ENCODE measurements around the gene PLA2G2D.

Gene PLA2G2D

DNA sequence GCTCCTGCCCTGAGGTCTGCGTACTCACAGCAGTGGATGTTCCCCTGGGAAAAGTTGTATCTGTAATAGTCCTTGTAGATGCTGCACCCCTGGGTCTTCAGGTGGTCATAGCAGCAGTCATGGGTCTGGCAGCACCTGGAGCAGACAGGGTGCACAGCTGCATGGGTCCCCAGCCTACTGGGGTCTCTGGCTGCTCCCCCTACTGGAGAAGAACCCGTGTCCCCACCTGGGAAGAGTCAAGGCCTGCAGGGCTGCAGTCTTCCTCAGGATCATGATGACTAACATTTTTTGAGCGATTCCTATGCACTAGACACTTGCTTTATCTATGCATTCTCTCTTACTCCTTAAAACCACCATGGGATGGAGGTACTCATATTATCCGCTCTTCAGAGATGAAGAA lies 3.9 kb downstream of the PLA2G2D start:
- DNase-seq (ENCODE audit: low read depth in 1 of 2, low spot score in 1 of 2) = no peak
- H3K27me3 ChIP-seq (ENCODE audit: insufficient read depth, poor library complexity, severe bottlenecking) = peaks cover 4% of the 10 kb centered on the region
- H3K27ac ChIP-seq (replicated peaks) = no peak overlapping the region
- H3K4me3 ChIP-seq (replicated peaks; ENCODE audit: insufficient read depth, low read length) = no peak overlapping the region
- TF ChIP-seq SPI1 (IDR thresholded peaks at IDR 0.05; ENCODE audit: borderline replicate concordance, low read depth) = no peak
- TF ChIP-seq GABPA (IDR thresholded peaks at IDR 0.05; ENCODE audit: low read depth) = no peak
- TF ChIP-seq, protein P1, sequence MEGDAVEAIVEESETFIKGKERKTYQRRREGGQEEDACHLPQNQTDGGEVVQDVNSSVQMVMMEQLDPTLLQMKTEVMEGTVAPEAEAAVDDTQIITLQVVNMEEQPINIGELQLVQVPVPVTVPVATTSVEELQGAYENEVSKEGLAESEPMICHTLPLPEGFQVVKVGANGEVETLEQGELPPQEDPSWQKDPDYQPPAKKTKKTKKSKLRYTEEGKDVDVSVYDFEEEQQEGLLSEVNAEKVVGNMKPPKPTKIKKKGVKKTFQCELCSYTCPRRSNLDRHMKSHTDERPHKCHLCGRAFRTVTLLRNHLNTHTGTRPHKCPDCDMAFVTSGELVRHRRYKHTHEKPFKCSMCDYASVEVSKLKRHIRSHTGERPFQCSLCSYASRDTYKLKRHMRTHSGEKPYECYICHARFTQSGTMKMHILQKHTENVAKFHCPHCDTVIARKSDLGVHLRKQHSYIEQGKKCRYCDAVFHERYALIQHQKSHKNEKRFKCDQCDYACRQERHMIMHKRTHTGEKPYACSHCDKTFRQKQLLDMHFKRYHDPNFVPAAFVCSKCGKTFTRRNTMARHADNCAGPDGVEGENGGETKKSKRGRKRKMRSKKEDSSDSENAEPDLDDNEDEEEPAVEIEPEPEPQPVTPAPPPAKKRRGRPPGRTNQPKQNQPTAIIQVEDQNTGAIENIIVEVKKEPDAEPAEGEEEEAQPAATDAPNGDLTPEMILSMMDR (IDR thresholded peaks at IDR 0.05; ENCODE audit: insufficient read depth, low read length) = no peak
- TF ChIP-seq, protein P2, sequence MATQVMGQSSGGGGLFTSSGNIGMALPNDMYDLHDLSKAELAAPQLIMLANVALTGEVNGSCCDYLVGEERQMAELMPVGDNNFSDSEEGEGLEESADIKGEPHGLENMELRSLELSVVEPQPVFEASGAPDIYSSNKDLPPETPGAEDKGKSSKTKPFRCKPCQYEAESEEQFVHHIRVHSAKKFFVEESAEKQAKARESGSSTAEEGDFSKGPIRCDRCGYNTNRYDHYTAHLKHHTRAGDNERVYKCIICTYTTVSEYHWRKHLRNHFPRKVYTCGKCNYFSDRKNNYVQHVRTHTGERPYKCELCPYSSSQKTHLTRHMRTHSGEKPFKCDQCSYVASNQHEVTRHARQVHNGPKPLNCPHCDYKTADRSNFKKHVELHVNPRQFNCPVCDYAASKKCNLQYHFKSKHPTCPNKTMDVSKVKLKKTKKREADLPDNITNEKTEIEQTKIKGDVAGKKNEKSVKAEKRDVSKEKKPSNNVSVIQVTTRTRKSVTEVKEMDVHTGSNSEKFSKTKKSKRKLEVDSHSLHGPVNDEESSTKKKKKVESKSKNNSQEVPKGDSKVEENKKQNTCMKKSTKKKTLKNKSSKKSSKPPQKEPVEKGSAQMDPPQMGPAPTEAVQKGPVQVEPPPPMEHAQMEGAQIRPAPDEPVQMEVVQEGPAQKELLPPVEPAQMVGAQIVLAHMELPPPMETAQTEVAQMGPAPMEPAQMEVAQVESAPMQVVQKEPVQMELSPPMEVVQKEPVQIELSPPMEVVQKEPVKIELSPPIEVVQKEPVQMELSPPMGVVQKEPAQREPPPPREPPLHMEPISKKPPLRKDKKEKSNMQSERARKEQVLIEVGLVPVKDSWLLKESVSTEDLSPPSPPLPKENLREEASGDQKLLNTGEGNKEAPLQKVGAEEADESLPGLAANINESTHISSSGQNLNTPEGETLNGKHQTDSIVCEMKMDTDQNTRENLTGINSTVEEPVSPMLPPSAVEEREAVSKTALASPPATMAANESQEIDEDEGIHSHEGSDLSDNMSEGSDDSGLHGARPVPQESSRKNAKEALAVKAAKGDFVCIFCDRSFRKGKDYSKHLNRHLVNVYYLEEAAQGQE (IDR thresholded peaks at IDR 0.05; ENCODE audit: insufficient replicate concordance, low read depth) = no peak
- TF ChIP-seq POLR2AphosphoS5 (IDR thresholded peaks at IDR 0.05; ENCODE audit: low read depth) = no peak

DNA sequence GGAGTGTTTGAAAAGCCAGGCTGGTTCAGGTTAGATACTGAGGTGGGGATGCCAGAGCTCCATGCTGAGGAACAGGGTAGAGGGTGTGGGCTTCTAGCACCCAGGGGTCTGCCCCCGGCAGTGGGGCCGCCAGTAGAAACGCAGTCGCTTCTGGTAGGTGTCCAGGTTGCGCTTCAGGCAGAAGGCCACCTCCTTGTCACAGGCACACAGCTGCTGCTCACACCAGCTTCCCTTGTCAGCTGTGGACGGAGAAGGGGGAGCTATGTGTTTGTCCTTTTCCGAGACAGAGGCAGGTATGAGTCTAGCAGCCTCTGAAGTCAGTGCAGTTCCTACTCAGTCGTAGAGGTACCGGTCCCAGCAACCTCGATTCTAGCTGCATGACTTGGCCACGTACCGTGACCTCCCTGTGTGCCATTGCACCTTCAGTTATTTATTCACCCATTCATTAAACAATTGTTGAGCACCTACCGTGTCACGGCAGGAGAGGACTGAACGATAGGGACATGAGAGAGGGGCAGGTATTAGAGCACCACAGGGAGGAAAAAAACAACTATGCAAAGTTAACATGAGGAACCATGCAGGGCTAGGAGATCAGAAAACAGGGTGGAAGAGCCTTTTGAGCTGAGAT lies 5.2 kb downstream of the PLA2G2D start:
- DNase-seq (ENCODE audit: low read depth in 1 of 2, low spot score in 1 of 2) = no peak
- Histone ChIP-seq H3K4me3 (replicated peaks; ENCODE audit: insufficient read depth, low read length) (no peak overlapping the region), H3K27ac (replicated peaks) (no peak overlapping the region), H3K27me3 (ENCODE audit: insufficient read depth, poor library complexity, severe bottlenecking) (peaks cover 4% of the 10 kb centered on the region)
- TF ChIP-seq GABPA (IDR thresholded peaks at IDR 0.05; ENCODE audit: low read depth) (no peak), SPI1 (IDR thresholded peaks at IDR 0.05; ENCODE audit: borderline replicate concordance, low read depth) (no peak), POLR2AphosphoS5 (IDR thresholded peaks at IDR 0.05; ENCODE audit: low read depth) (no peak)
- TF ChIP-seq, protein P1 (IDR thresholded peaks at IDR 0.05; ENCODE audit: insufficient read depth, low read length) = no peak
- TF ChIP-seq, protein P2 (IDR thresholded peaks at IDR 0.05; ENCODE audit: insufficient replicate concordance, low read depth) = no peak

DNA sequence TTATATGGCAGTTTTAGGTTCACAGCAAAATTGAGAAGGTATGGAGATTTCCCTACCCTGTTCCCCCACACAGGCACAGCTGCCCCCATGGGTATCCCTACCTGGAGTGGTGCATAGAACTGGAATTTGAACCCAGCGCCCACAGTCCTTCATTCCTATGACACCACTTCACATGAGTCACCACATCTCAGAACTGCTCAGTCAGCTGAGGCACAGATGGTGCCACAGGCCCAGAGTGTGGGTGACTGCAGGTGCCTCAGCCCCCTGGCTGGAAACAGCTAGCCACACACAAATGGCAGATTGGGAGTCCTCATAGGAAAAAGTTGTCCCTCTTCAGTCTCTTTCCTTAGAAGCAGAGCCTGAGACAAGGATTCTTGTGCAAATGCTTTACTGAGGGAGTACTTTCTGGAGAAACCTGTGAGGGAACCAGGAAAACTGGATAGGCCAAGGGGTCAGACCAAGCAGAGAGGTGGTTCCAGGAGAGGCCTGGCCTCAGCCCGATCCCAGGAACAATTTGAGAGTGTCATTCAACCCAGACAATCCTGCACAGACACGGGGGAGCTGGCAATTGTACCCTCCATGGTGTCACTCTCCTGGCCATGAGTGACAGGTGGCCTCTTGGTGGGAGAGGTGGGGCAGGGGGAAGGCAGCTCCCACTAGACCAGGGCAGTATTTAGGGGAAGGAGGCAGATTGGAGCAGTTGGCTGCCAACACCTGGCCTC lies 6.9 kb downstream of the PLA2G2D start:
- no peak overlapping the region for H3K4me3 ChIP-seq (replicated peaks; ENCODE audit: insufficient read depth, low read length)
- peaks cover 3% of the 10 kb centered on the region for H3K27me3 ChIP-seq (ENCODE audit: insufficient read depth, poor library complexity, severe bottlenecking)
- no peak overlapping the region for H3K27ac ChIP-seq (replicated peaks)
- DNase-seq (ENCODE audit: low read depth in 1 of 2, low spot score in 1 of 2) = no peak
- TF ChIP-seq GABPA (IDR thresholded peaks at IDR 0.05; ENCODE audit: low read depth) (no peak), POLR2AphosphoS5 (IDR thresholded peaks at IDR 0.05; ENCODE audit: low read depth) (no peak), SPI1 (IDR thresholded peaks at IDR 0.05; ENCODE audit: borderline replicate concordance, low read depth) (no peak)
- TF ChIP-seq, protein P1 (IDR thresholded peaks at IDR 0.05; ENCODE audit: insufficient read depth, low read length) = no peak
- TF ChIP-seq, protein P2 (IDR thresholded peaks at IDR 0.05; ENCODE audit: insufficient replicate concordance, low read depth) = no peak

All from HL-60 (cell line).